GM12801 (cell line): ENCODE data around the gene MYBPH.

Source experiments
- CTCF ChIP-seq: IDR thresholded peaks from one replicate; pipeline ENCODE4 v1.5.1; 2011; ENCODE audit warnings: control low read depth; ENCODE audit not compliant: insufficient read length; ENCODE audit errors: extremely low read depth

Gene MYBPH

GRCh38 chr1:203149188-203149840, 26.3 kb downstream of the MYBPH start:
- no peak for TF ChIP-seq CTCF

GRCh38 chr1:203148579-203148978, 27.0 kb downstream of the MYBPH start:
- no peak for TF ChIP-seq CTCF

- no peak for TF ChIP-seq CTCF
Observed at GRCh38 chr1:203148127-203148526, 27.5 kb downstream of the MYBPH start.

- TF ChIP-seq CTCF = no peak
Observed at GRCh38 chr1:203147376-203147775, 28.2 kb downstream of the MYBPH start.

GRCh38 chr1:203146537-203146936, 29.1 kb downstream of the MYBPH start:
- no peak for TF ChIP-seq CTCF

- TF ChIP-seq CTCF = no peak
Observed at GRCh38 chr1:203146042-203146369, 29.6 kb downstream of the MYBPH start.

- TF ChIP-seq CTCF = no peak
Observed at GRCh38 chr1:203145321-203146041, 30.1 kb downstream of the MYBPH start.
